HepG2 (cell line): Measurements from ENCODE around the gene KRT81. TPM values are rescaled to one million over a fixed set of nuclear protein-coding genes. Genes with fewer than 3 reads are reported as not detected.

ENCODE experiments used
- ATAC-seq: fragments of 200-7000 bp; cut with Tn5 transposase; 3 replicates; pipeline ENCODE4 v1.9.1; 2020; ENCODE audit warnings: mild to moderate bottlenecking, moderate library complexity
- BruUV-seq: library from RNA; stranded (reverse); fragments of 400-500 nt; replicated peaks from 2 replicates; lab custom pipeline; 2021; lab: Mats Ljungman, UMichigan
- CTCF ChIA-PET: fragments of 300-600 bp; formaldehyde crosslinking; extraction: SDS; loops from one replicate; lab custom pipeline; 2021; ENCODE audit warnings: low total read pairs, inconsistent platforms, low intra/inter-chr PET ratio; lab: Yijun Ruan, JAX
- POLR2A ChIA-PET: fragments of 350-600 bp; sonication (Branson Sonifier 250); formaldehyde crosslinking; loops from one replicate; lab custom pipeline; 2020; ENCODE audit warnings: antibody characterized with exemption, inconsistent platforms; lab: Yijun Ruan, JAX
- DNase-seq: peaks from one replicate; pipeline ENCODE4 v3.0.0-alpha.2; 2015; ENCODE audit warnings: low spot score
- FAIRE-seq: peaks from 3 replicates; lab custom pipeline; 2011; peaks lifted over from hg19 to GRCh38; lab: Jason Lieb, UNC
- H2AFZ ChIP-seq: one replicate; pipeline ENCODE4 v1.6.1; 2011; ENCODE audit warnings: low read length, inconsistent platforms
- H3K27ac ChIP-seq: fragments of 300-600 bp; 3 replicates; pipeline ENCODE4 v1.8.0; 2011; ENCODE audit warnings: mixed run types, mild to moderate bottlenecking, mixed read lengths, low read length, inconsistent platforms; ENCODE audit not compliant: insufficient read depth; ENCODE audit errors: extremely low read length
- H3K27me3 ChIP-seq, 2 experiments: fragments of 200-600 bp in 1 of 2; 2 replicates in 1 of 2; 3 replicates in 1 of 2; pipeline versions ENCODE4 v1.6.0 to v1.8.0; 2011; ENCODE audit warnings: low read length in 2 of 2, mild to moderate bottlenecking in 2 of 2, moderate library complexity in 2 of 2, inconsistent platforms in 1 of 2; ENCODE audit not compliant: insufficient read depth in 2 of 2, control insufficient read depth in 1 of 2
- H3K36me3 ChIP-seq, 2 experiments: fragments of 200-600 bp in 1 of 2; replicated peaks in 1 of 2; 2 replicates in 1 of 2; 3 replicates in 1 of 2; pipeline versions ENCODE4 v1.5.1 to v1.8.0; 2011; ENCODE audit warnings: low read length in 2 of 2, inconsistent platforms in 1 of 2; ENCODE audit not compliant: insufficient read depth in 2 of 2, control insufficient read depth in 1 of 2
- H3K4me1 ChIP-seq: 2 replicates; pipeline ENCODE4 v1.5.1; 2012; ENCODE audit warnings: low read length, inconsistent platforms; ENCODE audit not compliant: insufficient read depth
- H3K4me2 ChIP-seq: 2 replicates; pipeline ENCODE4 v1.6.0; 2011; ENCODE audit warnings: low read depth, low read length, inconsistent platforms
- H3K4me3 ChIP-seq, 3 experiments: fragments of 200-600 bp in 1 of 3; sonication (generic), shearing (Covaris generic) in 1 of 3; replicated peaks in 1 of 3; 2 replicates each; pipeline ENCODE4 v1.5.1; 2011 to 2016; ENCODE audit warnings: low read length in 3 of 3, inconsistent platforms in 2 of 3, low read depth in 2 of 3, mild to moderate bottlenecking in 2 of 3, control low read depth in 1 of 3, mixed read lengths in 1 of 3; ENCODE audit not compliant: insufficient read depth in 1 of 3
- H3K79me2 ChIP-seq: one replicate; pipeline ENCODE4 v1.6.1; 2011; ENCODE audit warnings: low read length, inconsistent platforms; ENCODE audit not compliant: insufficient read depth
- H3K9ac ChIP-seq: 2 replicates; pipeline ENCODE4 v1.6.0; 2011; ENCODE audit warnings: mild to moderate bottlenecking, low read depth, low read length, inconsistent platforms; ENCODE audit not compliant: insufficient read depth
- H3K9me3 ChIP-seq: 2 replicates; pipeline ENCODE4 v1.5.1; 2012; ENCODE audit warnings: mild to moderate bottlenecking, low read length
- H4K20me1 ChIP-seq: 2 replicates; pipeline ENCODE4 v1.6.0; 2011; ENCODE audit warnings: inconsistent platforms, mild to moderate bottlenecking, low read length, moderate library complexity; ENCODE audit not compliant: insufficient read depth
- ARNT2 ChIP-seq: sonication (generic); formaldehyde crosslinking; IDR thresholded peaks from 2 replicates; pipeline ENCODE4 v1.8.0; 2022; ENCODE audit warnings: mild to moderate bottlenecking, low read depth, missing genetic modification reagents, moderate library complexity
- EED ChIP-seq: sonication (generic); formaldehyde crosslinking; IDR thresholded peaks from 2 replicates; pipeline ENCODE4 v1.5.0; 2020; ENCODE audit warnings: mild to moderate bottlenecking, missing genetic modification reagents
- HOXA9 ChIP-seq: sonication (generic); formaldehyde crosslinking; IDR thresholded peaks from 2 replicates; pipeline ENCODE4 v1.8.1; 2022; ENCODE audit warnings: missing genetic modification reagents, mild to moderate bottlenecking, moderate library complexity, borderline replicate concordance
- KDM3A ChIP-seq: IDR thresholded peaks from 2 replicates; pipeline ENCODE4 v1.6.1; 2018; ENCODE audit warnings: low read depth, missing compliant biosample characterization
- NCOA5 ChIP-seq: sonication (generic); formaldehyde crosslinking; IDR thresholded peaks from 2 replicates; pipeline ENCODE4 v1.4.0; 2020; ENCODE audit warnings: missing genetic modification reagents
- PHF21A ChIP-seq: sonication (generic); formaldehyde crosslinking; IDR thresholded peaks from 2 replicates; pipeline ENCODE4 v1.5.0; 2020; ENCODE audit warnings: mild to moderate bottlenecking, missing genetic modification reagents
- RXRB ChIP-seq: IDR thresholded peaks from 2 replicates; pipeline ENCODE4 v1.6.1; 2016; ENCODE audit warnings: borderline replicate concordance, missing genetic modification reagents, missing compliant biosample characterization
- TBX2 ChIP-seq: sonication (generic); formaldehyde crosslinking; IDR thresholded peaks from 2 replicates; pipeline ENCODE4 v1.5.0; 2020; ENCODE audit warnings: missing genetic modification reagents, mild to moderate bottlenecking, borderline replicate concordance
- ZBTB46 ChIP-seq: sonication (generic); formaldehyde crosslinking; IDR thresholded peaks from 2 replicates; pipeline ENCODE4 v1.4.0; 2020; ENCODE audit warnings: mild to moderate bottlenecking, missing genetic modification reagents, borderline replicate concordance
- ZNF501 ChIP-seq: sonication (generic); formaldehyde crosslinking; IDR thresholded peaks from 2 replicates; pipeline ENCODE4 v1.5.1; 2020; ENCODE audit warnings: mild to moderate bottlenecking, moderate library complexity, missing genetic modification reagents
- ZNF607 ChIP-seq: sonication (generic); formaldehyde crosslinking; IDR thresholded peaks from 2 replicates; pipeline ENCODE4 v1.5.1; 2020; ENCODE audit warnings: missing genetic modification reagents, mild to moderate bottlenecking, borderline replicate concordance
- ZSCAN9 ChIP-seq: IDR thresholded peaks from 2 replicates; pipeline ENCODE4 v1.6.1; 2016; ENCODE audit warnings: borderline replicate concordance
- WGBS: methylation state at CpG from one replicate; pipeline ENCODE4 v1.1.6; 2017; ENCODE audit warnings: low lambda C conversion rate; 5-methylcytosine and 5-hydroxymethylcytosine counted together
- in situ Hi-C: cut with HindIII; loops from 2 replicates; pipeline ENCODE4 v1.10.0; 2017; ENCODE audit warnings: low pct_unique_long_range_greater_than_20kb; ENCODE audit not compliant: extremely low pct_ligation_motif_present
- intact Hi-C: fragments of 100-400 bp; cut with micrococcal nuclease; formaldehyde crosslinking; loops from one replicate; pipeline ENCODE4 v1.10.0; 2022; ENCODE audit not compliant: unreplicated experiment
- polyA plus RNA-seq, 8 experiments: library from polyadenylated mRNA; depleted of rRNA in 3 of 8; stranded (reverse) in 7 of 8; unstranded in 1 of 8; fragments of >200 nt; fragmentation: Illumina TruSeq in 4 of 8; extraction: Trizol in 4 of 8; gene quantifications; 2 replicates each; pipeline versions ENCODE4 v1.2.1 to v1.2.3, GENCODE V29; 2011 to 2016; ENCODE audit warnings: low read depth in 4 of 8, missing spikeins in 1 of 8, mixed read lengths in 1 of 8; ENCODE audit not compliant: insufficient read depth in 1 of 8
- total RNA-seq, 5 experiments: library from RNA; depleted of rRNA; stranded (reverse); fragments of >200 nt; fragmentation: Illumina TruSeq; extraction: Trizol; gene quantifications; 2 replicates each; pipeline ENCODE4 v1.2.3, GENCODE V29; 2016; ENCODE audit warnings: low read depth in 1 of 5
- TF ChIP-seq, protein P1 (sequence below): sonication (generic); formaldehyde crosslinking; IDR thresholded peaks from 2 replicates; pipeline ENCODE4 v1.4.0; 2020; ENCODE audit warnings: missing genetic modification reagents
- TF ChIP-seq, protein P2 (sequence below): sonication (generic); formaldehyde crosslinking; IDR thresholded peaks from 2 replicates; pipeline ENCODE4 v1.4.0; 2020; ENCODE audit warnings: missing genetic modification reagents
- TF ChIP-seq, protein P3 (sequence below), 2 experiments: sonication (generic) in 1 of 2; formaldehyde crosslinking in 1 of 2; IDR thresholded peaks; 2 replicates each; pipeline versions ENCODE4 v1.4.0 to v1.6.1; 2016 to 2020; ENCODE audit warnings: borderline replicate concordance in 1 of 2, low read depth in 1 of 2, mild to moderate bottlenecking in 1 of 2, missing genetic modification reagents in 1 of 2

Gene KRT81
- total and polyA plus RNA-seq, 2 of the 13 experiments (the other 11 are each of a cell fraction or from before 2014, with no cell fraction given) = not detected

GRCh38 chr12:52323416-52324152, 32.2 kb upstream of the KRT81 start:
- Histone ChIP-seq H3K4me3 (no peak overlapping the region), H3K4me1 (no peaks in the 10 kb centered on the region), H4K20me1 (no peaks in the 10 kb centered on the region), H3K9me3 (no peaks in the 10 kb centered on the region), H2AFZ (no peak overlapping the region), H3K79me2 (no peaks in the 10 kb centered on the region), H3K4me2 (no peak overlapping the region), H3K9ac (no peak overlapping the region), H3K27ac (no peak overlapping the region), H3K27me3 (peaks cover 10 to 44% of the 10 kb centered on the region in 2 experiments; a peak in 4 of 5 replicates), H3K36me3 (no peaks in the 10 kb centered on the region)
- 9% methylated on average over 8 of the region's 10 CpGs for WGBS
- no TSS peak for BruUV-seq
- DNase-seq (no peak), ATAC-seq (no peak), FAIRE-seq (no peak)
- in situ Hi-C loops (no loop called here), intact Hi-C loops (no loop called here)
- CTCF ChIA-PET = no interaction called here
- POLR2A ChIA-PET = no interaction called here
- TF ChIP-seq KDM3A = no peak
- no peak for TF ChIP-seq ZNF607 (CRISPR knock-in tag)
- TF ChIP-seq, protein P1, sequence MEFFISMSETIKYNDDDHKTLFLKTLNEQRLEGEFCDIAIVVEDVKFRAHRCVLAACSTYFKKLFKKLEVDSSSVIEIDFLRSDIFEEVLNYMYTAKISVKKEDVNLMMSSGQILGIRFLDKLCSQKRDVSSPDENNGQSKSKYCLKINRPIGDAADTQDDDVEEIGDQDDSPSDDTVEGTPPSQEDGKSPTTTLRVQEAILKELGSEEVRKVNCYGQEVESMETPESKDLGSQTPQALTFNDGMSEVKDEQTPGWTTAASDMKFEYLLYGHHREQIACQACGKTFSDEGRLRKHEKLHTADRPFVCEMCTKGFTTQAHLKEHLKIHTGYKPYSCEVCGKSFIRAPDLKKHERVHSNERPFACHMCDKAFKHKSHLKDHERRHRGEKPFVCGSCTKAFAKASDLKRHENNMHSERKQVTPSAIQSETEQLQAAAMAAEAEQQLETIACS (CRISPR knock-in tag) = no peak
- TF ChIP-seq HOXA9 (CRISPR knock-in tag) = no peak
- TF ChIP-seq EED (CRISPR knock-in tag) = no peak
- no peak for TF ChIP-seq ZNF501 (CRISPR knock-in tag)
- no peak for TF ChIP-seq RXRB
- TF ChIP-seq, protein P2, sequence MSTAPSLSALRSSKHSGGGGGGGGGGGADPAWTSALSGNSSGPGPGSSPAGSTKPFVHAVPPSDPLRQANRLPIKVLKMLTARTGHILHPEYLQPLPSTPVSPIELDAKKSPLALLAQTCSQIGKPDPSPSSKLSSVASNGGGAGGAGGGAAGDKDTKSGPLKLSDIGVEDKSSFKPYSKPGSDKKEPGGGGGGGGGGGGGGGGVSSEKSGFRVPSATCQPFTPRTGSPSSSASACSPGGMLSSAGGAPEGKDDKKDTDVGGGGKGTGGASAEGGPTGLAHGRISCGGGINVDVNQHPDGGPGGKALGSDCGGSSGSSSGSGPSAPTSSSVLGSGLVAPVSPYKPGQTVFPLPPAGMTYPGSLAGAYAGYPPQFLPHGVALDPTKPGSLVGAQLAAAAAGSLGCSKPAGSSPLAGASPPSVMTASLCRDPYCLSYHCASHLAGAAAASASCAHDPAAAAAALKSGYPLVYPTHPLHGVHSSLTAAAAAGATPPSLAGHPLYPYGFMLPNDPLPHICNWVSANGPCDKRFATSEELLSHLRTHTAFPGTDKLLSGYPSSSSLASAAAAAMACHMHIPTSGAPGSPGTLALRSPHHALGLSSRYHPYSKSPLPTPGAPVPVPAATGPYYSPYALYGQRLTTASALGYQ (CRISPR knock-in tag) = no peak
- no peak for TF ChIP-seq TBX2 (CRISPR knock-in tag)
- no peak for TF ChIP-seq ZSCAN9 (CRISPR knock-in tag)
- TF ChIP-seq NCOA5 (CRISPR knock-in tag) = no peak
- no peak for TF ChIP-seq PHF21A
- no peak for TF ChIP-seq ARNT2 (CRISPR knock-in tag)
- TF ChIP-seq ZBTB46 (CRISPR knock-in tag) = no peak
- TF ChIP-seq, protein P3, sequence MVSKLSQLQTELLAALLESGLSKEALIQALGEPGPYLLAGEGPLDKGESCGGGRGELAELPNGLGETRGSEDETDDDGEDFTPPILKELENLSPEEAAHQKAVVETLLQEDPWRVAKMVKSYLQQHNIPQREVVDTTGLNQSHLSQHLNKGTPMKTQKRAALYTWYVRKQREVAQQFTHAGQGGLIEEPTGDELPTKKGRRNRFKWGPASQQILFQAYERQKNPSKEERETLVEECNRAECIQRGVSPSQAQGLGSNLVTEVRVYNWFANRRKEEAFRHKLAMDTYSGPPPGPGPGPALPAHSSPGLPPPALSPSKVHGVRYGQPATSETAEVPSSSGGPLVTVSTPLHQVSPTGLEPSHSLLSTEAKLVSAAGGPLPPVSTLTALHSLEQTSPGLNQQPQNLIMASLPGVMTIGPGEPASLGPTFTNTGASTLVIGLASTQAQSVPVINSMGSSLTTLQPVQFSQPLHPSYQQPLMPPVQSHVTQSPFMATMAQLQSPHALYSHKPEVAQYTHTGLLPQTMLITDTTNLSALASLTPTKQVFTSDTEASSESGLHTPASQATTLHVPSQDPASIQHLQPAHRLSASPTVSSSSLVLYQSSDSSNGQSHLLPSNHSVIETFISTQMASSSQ (IDR thresholded peaks at IDR 0.05; ENCODE audit: low read depth) = no peak
- TF ChIP-seq, protein P3 (CRISPR knock-in tag; IDR thresholded peaks at IDR 0.05; ENCODE audit: borderline replicate concordance) = no peak
